Gastroesophageal sphincter (tissue), 4 donors: ENCODE data around the gene AIG1. TPM values are rescaled to one million over a fixed set of nuclear protein-coding genes. Genes with fewer than 3 reads are reported as not detected.

ENCODE experiments used
- ATAC-seq: fragments of 150-250 bp; one replicate; pipeline ENCODE4 v1.9.1; 2016; ENCODE audit warnings: mild to moderate bottlenecking, moderate library complexity
- H3K27ac ChIP-seq, 4 donors: fragments of 200-600 bp; sonication (generic) in 3 of 4; 1 replicate in 3 of 4; 2 replicates in 1 of 4; pipeline ENCODE4 v1.5.1; 2016 to 2019
- H3K27me3 ChIP-seq: fragments of 200-600 bp; sonication (generic); one replicate; pipeline ENCODE4 v1.5.1; 2019
- H3K36me3 ChIP-seq, 2 donors: fragments of 200-600 bp; sonication (generic); one replicate each; pipeline ENCODE4 v1.5.1; 2019; ENCODE audit warnings: control low read depth in 1 of 2
- H3K4me1 ChIP-seq, 3 donors: fragments of 200-600 bp; sonication (generic); 1 replicate in 2 of 3; 2 replicates in 1 of 3; pipeline ENCODE4 v1.5.1; 2016 to 2019; ENCODE audit warnings: control low read depth in 2 of 3
- H3K4me3 ChIP-seq, 2 donors: fragments of 200-600 bp; sonication (generic); one replicate each; pipeline ENCODE4 v1.5.1; 2019; ENCODE audit warnings: mild to moderate bottlenecking in 1 of 2, moderate library complexity in 1 of 2
- H3K9me3 ChIP-seq, 3 donors: fragments of 200-600 bp; sonication (generic); one replicate each; pipeline ENCODE4 v1.5.1; 2017 to 2019; ENCODE audit warnings: control low read depth in 2 of 3
- EP300 ChIP-seq: sonication (generic); formaldehyde crosslinking; IDR thresholded peaks from one replicate; pipeline ENCODE4 v1.6.1; 2017; ENCODE audit warnings: antibody characterized with exemption, mild to moderate bottlenecking
- POLR2A ChIP-seq, 2 donors: fragments of 450-650 bp; IDR thresholded peaks; one replicate each; pipeline ENCODE4 v1.6.1; 2017; ENCODE audit warnings: antibody characterized with exemption in 2 of 2, mild to moderate bottlenecking in 2 of 2, moderate library complexity in 1 of 2
- POLR2AphosphoS5 ChIP-seq: sonication (generic); formaldehyde crosslinking; IDR thresholded peaks from one replicate; pipeline ENCODE4 v1.6.1; 2017; ENCODE audit warnings: antibody characterized with exemption
- WGBS, 2 donors: methylation state at CpG; one replicate each; pipeline ENCODE4 v1.1.5; 2018; ENCODE audit warnings: low coverage in 1 of 2; 5-methylcytosine and 5-hydroxymethylcytosine counted together
- total RNA-seq, 4 donors: library from RNA; depleted of rRNA; stranded (reverse); fragments of >200 nt; gene quantifications; one replicate each; pipeline ENCODE4 v1.1.0, GENCODE V29; 2016
- TF ChIP-seq, protein P1 (sequence below), 4 experiments: fragments of 200-600 bp in 2 of 4; fragments of 450-650 bp in 2 of 4; sonication (generic) in 1 of 4; IDR thresholded peaks; one replicate each; pipeline ENCODE4 v1.5.1; 2017 to 2019; ENCODE audit warnings: antibody characterized with exemption in 4 of 4, mild to moderate bottlenecking in 2 of 4, moderate library complexity in 2 of 4

Gene AIG1
- total RNA-seq, 4 donors from 2014 or later = 24.0 to 42.0 (median 31.5) TPM

DNA sequence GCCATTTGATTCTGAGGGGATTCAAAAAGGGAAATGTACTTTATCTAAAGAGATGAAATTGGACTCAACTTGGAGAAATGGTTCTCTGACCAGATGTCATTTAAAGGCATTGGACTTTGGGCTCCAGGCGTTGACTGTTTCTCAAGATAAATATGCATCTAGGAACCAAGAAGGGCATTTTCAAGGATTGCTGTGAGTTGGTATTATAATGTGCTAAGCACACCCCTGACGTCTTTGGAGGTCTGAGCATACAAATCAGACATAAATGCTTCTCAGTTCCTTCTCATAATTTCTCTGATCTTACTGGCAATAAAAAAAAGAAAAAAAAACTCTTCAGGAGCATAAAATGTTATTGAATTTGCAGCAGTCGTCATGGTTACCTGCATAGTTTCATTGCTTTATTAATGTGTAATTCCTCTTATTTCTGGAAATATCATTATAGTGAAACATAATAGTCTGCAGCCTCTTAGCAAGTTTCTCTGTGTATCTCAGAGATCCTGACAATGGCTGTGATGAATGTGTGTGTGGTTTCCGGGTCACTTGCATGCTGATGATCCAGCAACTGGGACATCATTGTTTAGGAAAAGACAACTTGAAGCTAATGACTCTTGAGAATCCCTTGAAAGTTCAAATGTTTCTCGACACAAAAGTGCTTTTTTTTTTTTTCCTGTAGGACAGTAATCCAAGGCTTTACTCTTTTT, 136.0 kb downstream of the AIG1 start:
- no peak overlapping the region for H3K4me3 ChIP-seq
- no peak for ATAC-seq
- H3K27ac ChIP-seq = no peak overlapping the region
- TF ChIP-seq POLR2AphosphoS5 = no peak
- TF ChIP-seq, protein P1, sequence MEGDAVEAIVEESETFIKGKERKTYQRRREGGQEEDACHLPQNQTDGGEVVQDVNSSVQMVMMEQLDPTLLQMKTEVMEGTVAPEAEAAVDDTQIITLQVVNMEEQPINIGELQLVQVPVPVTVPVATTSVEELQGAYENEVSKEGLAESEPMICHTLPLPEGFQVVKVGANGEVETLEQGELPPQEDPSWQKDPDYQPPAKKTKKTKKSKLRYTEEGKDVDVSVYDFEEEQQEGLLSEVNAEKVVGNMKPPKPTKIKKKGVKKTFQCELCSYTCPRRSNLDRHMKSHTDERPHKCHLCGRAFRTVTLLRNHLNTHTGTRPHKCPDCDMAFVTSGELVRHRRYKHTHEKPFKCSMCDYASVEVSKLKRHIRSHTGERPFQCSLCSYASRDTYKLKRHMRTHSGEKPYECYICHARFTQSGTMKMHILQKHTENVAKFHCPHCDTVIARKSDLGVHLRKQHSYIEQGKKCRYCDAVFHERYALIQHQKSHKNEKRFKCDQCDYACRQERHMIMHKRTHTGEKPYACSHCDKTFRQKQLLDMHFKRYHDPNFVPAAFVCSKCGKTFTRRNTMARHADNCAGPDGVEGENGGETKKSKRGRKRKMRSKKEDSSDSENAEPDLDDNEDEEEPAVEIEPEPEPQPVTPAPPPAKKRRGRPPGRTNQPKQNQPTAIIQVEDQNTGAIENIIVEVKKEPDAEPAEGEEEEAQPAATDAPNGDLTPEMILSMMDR (IDR thresholded peaks at IDR 0.05) = no peak
- TF ChIP-seq EP300 = no peak
- TF ChIP-seq POLR2A (IDR thresholded peaks at IDR 0.05) = no peak
- WGBS, 2 donors = 45 to 58% methylated on average over 5 of the region's 5 CpGs
- H3K9me3 ChIP-seq = no peaks in the 10 kb centered on the region
- no peaks in the 10 kb centered on the region for H3K27me3 ChIP-seq
- H3K4me1 ChIP-seq = peaks cover 0 to 22% (median 0%) of the 10 kb centered on the region in 3 donors
- no peaks in the 10 kb centered on the region for H3K36me3 ChIP-seq

DNA sequence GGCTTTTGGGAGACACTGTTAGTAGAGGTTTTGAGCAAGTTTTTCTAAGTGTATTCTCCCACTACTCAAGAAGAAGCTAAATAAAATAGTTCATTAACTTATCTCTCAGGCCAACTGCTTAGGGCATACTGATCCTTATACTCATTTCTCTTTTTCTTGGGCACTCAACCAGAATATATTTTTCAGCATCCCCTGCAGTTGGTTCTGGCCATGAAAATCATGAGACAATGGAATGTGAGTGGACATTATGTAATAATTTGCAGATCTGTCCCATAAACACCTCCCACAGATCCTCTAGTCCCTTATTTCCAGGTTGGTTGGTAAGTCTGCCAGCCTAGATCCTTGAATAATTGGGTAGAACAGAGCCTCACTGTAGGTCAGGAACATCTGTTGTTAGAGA, 136.7 kb downstream of the AIG1 start:
- H3K4me3 ChIP-seq = no peak overlapping the region
- H3K9me3 ChIP-seq = no peaks in the 10 kb centered on the region
- peaks cover 0 to 22% (median 0%) of the 10 kb centered on the region in 3 donors for H3K4me1 ChIP-seq
- H3K36me3 ChIP-seq = no peaks in the 10 kb centered on the region
- no peaks in the 10 kb centered on the region for H3K27me3 ChIP-seq
- no peak overlapping the region for H3K27ac ChIP-seq
- no peak for ATAC-seq
- TF ChIP-seq EP300 (no peak), POLR2A (IDR thresholded peaks at IDR 0.05) (no peak), POLR2AphosphoS5 (no peak)
- TF ChIP-seq, protein P1 (IDR thresholded peaks at IDR 0.05) = no peak

DNA sequence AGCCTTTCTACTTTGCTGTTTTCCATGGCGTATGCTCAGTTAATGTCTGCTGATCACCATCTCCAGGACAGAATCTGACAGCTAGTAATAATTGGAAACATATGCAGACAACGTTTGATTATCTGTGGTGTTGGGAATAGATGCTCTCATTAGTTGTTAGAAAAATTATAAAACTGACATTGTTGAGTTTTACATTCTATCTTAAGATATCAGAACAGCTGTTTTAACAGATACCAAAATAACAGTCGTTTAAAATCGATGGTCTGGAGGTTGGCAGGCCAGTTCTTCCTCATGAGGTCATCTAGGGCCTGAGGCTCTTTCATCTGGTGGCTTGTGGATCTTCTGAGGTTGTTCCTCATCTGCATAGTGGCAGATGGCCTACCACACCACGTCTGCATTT, 137.6 kb downstream of the AIG1 start:
- H3K36me3 ChIP-seq = no peaks in the 10 kb centered on the region
- peaks cover 0 to 22% (median 0%) of the 10 kb centered on the region in 3 donors for H3K4me1 ChIP-seq
- no peak overlapping the region for H3K4me3 ChIP-seq
- 61 to 78% methylated on average over 4 to 5 of the region's 5 CpGs for WGBS, 2 donors
- no peaks in the 10 kb centered on the region for H3K9me3 ChIP-seq
- H3K27me3 ChIP-seq = no peaks in the 10 kb centered on the region
- H3K27ac ChIP-seq = no peak overlapping the region
- TF ChIP-seq POLR2AphosphoS5 (no peak), POLR2A (IDR thresholded peaks at IDR 0.05) (no peak), EP300 (no peak)
- TF ChIP-seq, protein P1 (IDR thresholded peaks at IDR 0.05) = no peak
- ATAC-seq = no peak

DNA sequence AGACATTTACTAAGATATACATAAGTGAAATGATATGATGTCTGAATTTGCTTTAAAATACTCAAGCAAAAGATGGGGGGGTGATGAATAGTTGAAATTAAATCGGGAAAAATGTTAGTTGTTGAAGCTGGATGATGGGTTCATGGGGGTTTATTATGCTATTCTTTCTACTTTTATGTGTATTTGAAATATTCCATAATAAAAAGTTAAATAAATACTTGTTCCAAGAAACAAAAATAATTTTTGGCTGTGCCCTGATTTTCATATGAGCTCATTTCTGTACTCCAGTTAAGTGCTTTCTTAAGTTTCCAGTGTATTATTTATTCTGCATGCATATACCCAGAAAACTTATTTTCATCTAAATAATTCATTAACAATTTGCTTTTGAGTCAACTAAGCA, 138.6 kb downstream of the AIG1 start:
- no peak for ATAC-seq
- WGBS, 2 donors = 64 to 88% methylated on average over 1 of the region's 1 CpG

More for the DNA sequence above, 138.6 kb downstream of the AIG1 start:
- Histone ChIP-seq H3K4me3 (no peak overlapping the region), H3K27ac (no peak overlapping the region), H3K4me1 (peaks cover 0 to 22% (median 0%) of the 10 kb centered on the region in 3 donors), H3K9me3 (peaks cover 0 to 9% (median 0%) of the 10 kb centered on the region in 3 donors), H3K36me3 (peaks cover 0 to 6% of the 10 kb centered on the region in 2 donors), H3K27me3 (no peaks in the 10 kb centered on the region)
- TF ChIP-seq POLR2A (IDR thresholded peaks at IDR 0.05) (no peak), EP300 (no peak), POLR2AphosphoS5 (no peak)
- TF ChIP-seq, protein P1 (IDR thresholded peaks at IDR 0.05) = no peak
